ENCODE results near the gene NSRP1. TPM values are rescaled to one million over a fixed set of nuclear protein-coding genes. Genes with fewer than 3 reads are reported as not detected.
A peak's percentile ranks its signal among the peaks of the same experiment; 100 is the strongest.

Gene NSRP1
- total RNA-seq, 6 donors from 2014 or later: 23.1 to 78.6 (median 32.7) TPM

DNA sequence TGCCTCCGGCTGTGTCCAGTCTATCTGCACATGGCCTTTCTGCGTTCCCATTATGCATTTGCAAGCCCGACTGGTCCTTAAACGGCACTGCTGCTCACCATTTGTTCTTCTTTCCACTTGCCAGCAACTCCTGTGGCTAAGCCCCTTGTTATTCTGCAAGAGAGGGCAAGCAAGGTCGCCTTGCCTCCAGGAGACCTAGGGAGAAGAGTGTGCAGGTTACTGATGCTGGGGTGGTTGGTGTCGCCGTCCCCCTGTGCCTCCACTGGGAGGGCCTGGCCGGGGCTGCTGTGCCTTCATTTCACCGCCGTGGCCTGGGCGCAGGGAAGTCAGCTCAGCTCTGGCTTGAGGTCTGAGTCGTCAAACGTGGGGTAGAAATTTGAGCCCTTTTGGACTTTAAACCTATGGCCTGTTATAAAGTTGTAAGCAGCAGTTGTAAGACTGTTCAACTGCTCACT is 106.1 kb downstream of the NSRP1 start:
- no peaks in the 10 kb centered on the region for H3K9me3 ChIP-seq
- WGBS, 2 donors: 82 to 85% methylated on average over 13 of the region's 13 CpGs
- ATAC-seq (ENCODE audit: low FRiP score in 2 of 2) (no peak), DNase-seq (peak in 1 of 2 donors; percentile 56)
- peaks cover 0 to 23% (median 2%) of the 10 kb centered on the region in 4 donors for H3K36me3 ChIP-seq
- TF ChIP-seq POLR2AphosphoS5 (IDR thresholded peaks at IDR 0.05) (no peak), EP300 (IDR thresholded peaks at IDR 0.05) (no peak), POLR2A (IDR thresholded peaks at IDR 0.05) (no peak)
- TF ChIP-seq, protein P1, sequence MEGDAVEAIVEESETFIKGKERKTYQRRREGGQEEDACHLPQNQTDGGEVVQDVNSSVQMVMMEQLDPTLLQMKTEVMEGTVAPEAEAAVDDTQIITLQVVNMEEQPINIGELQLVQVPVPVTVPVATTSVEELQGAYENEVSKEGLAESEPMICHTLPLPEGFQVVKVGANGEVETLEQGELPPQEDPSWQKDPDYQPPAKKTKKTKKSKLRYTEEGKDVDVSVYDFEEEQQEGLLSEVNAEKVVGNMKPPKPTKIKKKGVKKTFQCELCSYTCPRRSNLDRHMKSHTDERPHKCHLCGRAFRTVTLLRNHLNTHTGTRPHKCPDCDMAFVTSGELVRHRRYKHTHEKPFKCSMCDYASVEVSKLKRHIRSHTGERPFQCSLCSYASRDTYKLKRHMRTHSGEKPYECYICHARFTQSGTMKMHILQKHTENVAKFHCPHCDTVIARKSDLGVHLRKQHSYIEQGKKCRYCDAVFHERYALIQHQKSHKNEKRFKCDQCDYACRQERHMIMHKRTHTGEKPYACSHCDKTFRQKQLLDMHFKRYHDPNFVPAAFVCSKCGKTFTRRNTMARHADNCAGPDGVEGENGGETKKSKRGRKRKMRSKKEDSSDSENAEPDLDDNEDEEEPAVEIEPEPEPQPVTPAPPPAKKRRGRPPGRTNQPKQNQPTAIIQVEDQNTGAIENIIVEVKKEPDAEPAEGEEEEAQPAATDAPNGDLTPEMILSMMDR (IDR thresholded peaks at IDR 0.05): no peak
- peaks cover 0 to 19% (median 5%) of the 10 kb centered on the region in 4 donors for H3K4me1 ChIP-seq
- H3K4me3 ChIP-seq: no peak overlapping the region
- H3K27me3 ChIP-seq: no peaks in the 10 kb centered on the region
- H3K27ac ChIP-seq: peak overlapping the region in 1 of 4 donors; percentile 71

DNA sequence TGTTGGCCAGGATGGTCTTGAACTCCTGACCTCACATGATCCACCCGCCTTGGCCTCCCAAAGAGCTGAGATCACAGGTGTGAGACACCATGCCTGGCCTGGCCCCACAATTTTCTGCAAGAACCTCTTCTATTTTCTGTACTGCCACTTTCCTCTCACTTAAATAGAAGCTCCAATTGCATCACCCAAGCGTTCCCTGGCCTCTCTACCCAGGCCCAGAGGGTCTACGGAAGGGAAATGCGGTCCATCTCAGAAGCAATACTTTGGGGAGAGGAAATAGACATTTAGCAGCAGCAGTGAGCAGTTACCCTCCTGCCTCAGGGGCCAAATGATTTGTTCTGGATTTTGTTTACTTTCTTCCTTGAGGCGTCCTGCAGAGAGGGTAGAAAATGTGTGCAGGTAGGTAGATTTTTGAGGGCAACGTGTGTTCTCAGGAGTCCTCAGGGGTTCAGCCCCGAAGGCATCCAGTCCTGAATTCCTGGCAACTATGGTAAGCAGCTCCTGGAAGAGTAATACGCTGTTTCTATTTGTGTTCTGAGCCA is 107.9 kb downstream of the NSRP1 start:
- ATAC-seq (ENCODE audit: low FRiP score in 2 of 2): no peak
- 56 to 58% methylated on average over 8 of the region's 8 CpGs for WGBS, 2 donors
- TF ChIP-seq EP300 (IDR thresholded peaks at IDR 0.05) (no peak), POLR2AphosphoS5 (IDR thresholded peaks at IDR 0.05) (no peak), POLR2A (IDR thresholded peaks at IDR 0.05) (no peak)
- TF ChIP-seq, protein P1 (IDR thresholded peaks at IDR 0.05): no peak

DNA sequence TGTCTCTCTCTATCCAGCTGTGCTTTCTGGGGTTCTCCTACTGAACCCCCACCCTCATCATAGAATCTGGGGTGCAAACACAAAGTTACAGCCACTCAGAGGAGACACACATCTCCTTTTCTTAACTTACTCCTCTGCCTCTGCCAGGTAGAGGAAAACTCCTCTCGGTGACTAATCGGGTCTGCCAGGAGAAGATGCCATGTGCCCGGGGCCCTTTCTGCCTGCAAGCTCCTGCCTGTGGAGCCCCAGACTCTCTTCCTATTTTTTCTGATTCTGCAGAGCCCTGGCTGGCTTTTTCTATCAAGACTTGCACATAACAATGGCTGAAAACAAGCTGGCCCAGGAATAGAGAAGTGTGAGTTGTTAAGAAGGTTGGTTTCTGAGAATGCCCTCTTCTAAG is 108.5 kb downstream of the NSRP1 start:
- Histone ChIP-seq H3K27ac (peak overlapping the region in 2 of 4 donors; percentile 35 to 71), H3K27me3 (no peaks in the 10 kb centered on the region), H3K9me3 (no peaks in the 10 kb centered on the region), H3K4me3 (peak overlapping the region in 1 of 4 donors; percentile 13), H3K4me1 (peaks cover 0 to 25% (median 7%) of the 10 kb centered on the region in 4 donors), H3K36me3 (peaks cover 0 to 8% (median 0%) of the 10 kb centered on the region in 4 donors)
- ATAC-seq (ENCODE audit: low FRiP score in 2 of 2) (no peak), DNase-seq (no peak)
- no peak for TF ChIP-seq EP300 (IDR thresholded peaks at IDR 0.05)
- WGBS, 2 donors: 64 to 71% methylated on average over 3 of the region's 3 CpGs

More for the DNA sequence above, 107.9 kb downstream of the NSRP1 start:
- peaks cover 0 to 8% (median 0%) of the 10 kb centered on the region in 4 donors for H3K36me3 ChIP-seq
- no peaks in the 10 kb centered on the region for H3K27me3 ChIP-seq
- peaks cover 0 to 25% (median 6%) of the 10 kb centered on the region in 4 donors for H3K4me1 ChIP-seq
- peak overlapping the region in 2 of 4 donors; percentile 35 to 71 for H3K27ac ChIP-seq
- H3K9me3 ChIP-seq: no peaks in the 10 kb centered on the region
- no peak for DNase-seq
- no peak overlapping the region for H3K4me3 ChIP-seq

DNA sequence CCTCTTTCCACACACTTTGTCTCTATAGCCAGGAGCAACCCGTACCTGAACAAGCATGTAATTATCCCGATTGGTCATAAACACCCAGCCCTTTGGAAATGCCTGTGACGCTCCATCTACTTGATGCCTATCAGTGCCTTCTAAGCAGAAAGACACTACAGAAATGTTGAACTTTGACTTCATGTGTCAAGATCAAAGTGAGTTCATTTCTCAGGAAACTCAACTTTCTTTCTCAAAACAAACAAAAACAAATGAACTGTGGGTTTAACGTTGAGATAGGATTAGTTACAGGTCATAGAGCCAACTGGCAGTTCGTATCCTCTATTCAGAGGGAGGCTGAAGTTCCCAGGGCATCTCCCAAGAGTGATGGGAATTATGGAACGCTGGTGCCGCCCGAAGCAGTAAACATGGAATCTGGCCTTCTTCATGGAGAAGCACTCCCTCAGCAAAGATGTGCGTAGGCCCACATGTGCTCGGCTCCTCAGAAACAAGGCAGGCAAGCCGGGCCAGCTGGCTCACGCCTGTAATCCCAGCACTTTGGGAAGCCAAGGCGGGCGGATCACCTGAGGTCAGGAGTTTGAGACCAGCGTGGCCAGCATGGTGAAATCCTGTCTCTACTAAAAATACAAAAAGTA is 109.4 kb downstream of the NSRP1 start:
- Histone ChIP-seq H3K9me3 (no peaks in the 10 kb centered on the region), H3K36me3 (peaks cover 0 to 4% (median 0%) of the 10 kb centered on the region in 4 donors), H3K27me3 (no peaks in the 10 kb centered on the region), H3K4me1 (peaks cover 4 to 28% (median 10%) of the 10 kb centered on the region in 4 donors), H3K4me3 (peak overlapping the region in 1 of 4 donors; percentile 13), H3K27ac (peak overlapping the region in 2 of 4 donors; percentile 17 to 71)
- ATAC-seq (ENCODE audit: low FRiP score in 2 of 2): no peak
- 69 to 75% methylated on average over 15 of the region's 15 CpGs for WGBS, 2 donors
- DNase-seq: peak in 1 of 2 donors; percentile 29
- TF ChIP-seq EP300 (IDR thresholded peaks at IDR 0.05) (no peak), POLR2A (IDR thresholded peaks at IDR 0.05) (no peak), POLR2AphosphoS5 (IDR thresholded peaks at IDR 0.05) (no peak)
- TF ChIP-seq, protein P1 (IDR thresholded peaks at IDR 0.05): no peak

DNA sequence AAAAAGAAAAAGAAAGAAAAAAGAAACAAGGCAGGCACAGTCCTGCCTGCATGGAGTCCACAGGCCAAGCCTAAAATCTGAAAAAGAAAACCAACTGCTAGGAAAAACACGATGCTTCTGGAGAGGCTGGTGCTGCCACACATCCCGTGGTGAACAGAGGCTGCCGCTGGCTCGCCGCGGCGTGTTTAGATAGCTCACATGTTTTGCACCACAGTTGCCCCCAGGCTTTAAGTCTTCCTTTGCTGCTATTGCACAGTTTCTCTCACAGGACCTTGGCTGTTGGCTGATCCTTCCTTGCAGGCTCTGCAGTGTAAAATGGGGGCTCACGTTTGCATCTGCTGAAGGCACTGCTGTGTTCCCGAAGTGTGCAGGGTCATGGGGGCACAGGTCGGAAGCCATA is 110.3 kb downstream of the NSRP1 start:
- WGBS, 2 donors: 70 to 71% methylated on average over 9 to 10 of the region's 10 CpGs
- Histone ChIP-seq H3K4me1 (peaks cover 4 to 28% (median 10%) of the 10 kb centered on the region in 4 donors), H3K27me3 (no peaks in the 10 kb centered on the region), H3K36me3 (no peaks in the 10 kb centered on the region), H3K9me3 (no peaks in the 10 kb centered on the region), H3K4me3 (peak overlapping the region in 1 of 4 donors; percentile 66), H3K27ac (peak overlapping the region in 2 of 4 donors; percentile 17 to 71)
- no peak for ATAC-seq (ENCODE audit: low FRiP score in 2 of 2)
- no peak for TF ChIP-seq POLR2A (IDR thresholded peaks at IDR 0.05)
- no peak for TF ChIP-seq POLR2AphosphoS5 (IDR thresholded peaks at IDR 0.05)
- TF ChIP-seq, protein P1 (IDR thresholded peaks at IDR 0.05): no peak
- TF ChIP-seq EP300 (IDR thresholded peaks at IDR 0.05): no peak
- peak in 1 of 2 donors; percentile 51 for DNase-seq
